Subcutaneous adipose tissue (tissue), 4 donors: ENCODE results near the gene PBXIP1. TPM values are rescaled to one million over a fixed set of nuclear protein-coding genes. Genes with fewer than 3 reads are reported as not detected.

Source experiments
- total RNA-seq, 4 donors: library from RNA; depleted of rRNA; stranded (reverse); fragments of >200 nt; gene quantifications; one replicate each; pipeline ENCODE4 v1.1.0, GENCODE V29; 2016
- TF ChIP-seq, protein P1 (sequence below): fragments of 450-650 bp; IDR thresholded peaks from one replicate; pipeline ENCODE4 v1.5.1; 2016; ENCODE audit warnings: low read depth, mild to moderate bottlenecking, control low read depth, antibody characterized with exemption, moderate library complexity

Gene PBXIP1
- total RNA-seq, 4 donors from 2014 or later: 34.9 to 177 (median 91.0) TPM

DNA sequence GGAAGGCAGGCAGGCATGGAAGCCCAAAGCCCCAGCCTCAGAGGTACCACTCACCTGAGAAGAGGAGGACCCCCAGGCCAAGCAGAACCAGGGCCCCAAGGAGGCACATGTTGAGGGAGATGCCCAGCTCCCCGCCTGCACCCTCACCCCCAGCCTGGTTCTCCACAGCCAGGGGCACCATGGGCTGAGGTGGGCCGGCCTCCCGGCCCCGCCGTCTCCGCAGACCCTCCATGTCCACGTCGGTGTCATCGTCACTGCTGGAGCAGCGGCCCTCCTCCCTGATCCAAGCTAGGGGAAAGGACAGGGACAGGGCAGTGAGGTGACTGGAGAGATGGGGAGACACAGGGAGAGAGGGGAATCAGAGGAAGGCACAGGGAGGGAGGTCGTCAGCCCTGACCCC is 7.8 kb downstream of the PBXIP1 start:
- TF ChIP-seq, protein P1, sequence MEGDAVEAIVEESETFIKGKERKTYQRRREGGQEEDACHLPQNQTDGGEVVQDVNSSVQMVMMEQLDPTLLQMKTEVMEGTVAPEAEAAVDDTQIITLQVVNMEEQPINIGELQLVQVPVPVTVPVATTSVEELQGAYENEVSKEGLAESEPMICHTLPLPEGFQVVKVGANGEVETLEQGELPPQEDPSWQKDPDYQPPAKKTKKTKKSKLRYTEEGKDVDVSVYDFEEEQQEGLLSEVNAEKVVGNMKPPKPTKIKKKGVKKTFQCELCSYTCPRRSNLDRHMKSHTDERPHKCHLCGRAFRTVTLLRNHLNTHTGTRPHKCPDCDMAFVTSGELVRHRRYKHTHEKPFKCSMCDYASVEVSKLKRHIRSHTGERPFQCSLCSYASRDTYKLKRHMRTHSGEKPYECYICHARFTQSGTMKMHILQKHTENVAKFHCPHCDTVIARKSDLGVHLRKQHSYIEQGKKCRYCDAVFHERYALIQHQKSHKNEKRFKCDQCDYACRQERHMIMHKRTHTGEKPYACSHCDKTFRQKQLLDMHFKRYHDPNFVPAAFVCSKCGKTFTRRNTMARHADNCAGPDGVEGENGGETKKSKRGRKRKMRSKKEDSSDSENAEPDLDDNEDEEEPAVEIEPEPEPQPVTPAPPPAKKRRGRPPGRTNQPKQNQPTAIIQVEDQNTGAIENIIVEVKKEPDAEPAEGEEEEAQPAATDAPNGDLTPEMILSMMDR: no peak

DNA sequence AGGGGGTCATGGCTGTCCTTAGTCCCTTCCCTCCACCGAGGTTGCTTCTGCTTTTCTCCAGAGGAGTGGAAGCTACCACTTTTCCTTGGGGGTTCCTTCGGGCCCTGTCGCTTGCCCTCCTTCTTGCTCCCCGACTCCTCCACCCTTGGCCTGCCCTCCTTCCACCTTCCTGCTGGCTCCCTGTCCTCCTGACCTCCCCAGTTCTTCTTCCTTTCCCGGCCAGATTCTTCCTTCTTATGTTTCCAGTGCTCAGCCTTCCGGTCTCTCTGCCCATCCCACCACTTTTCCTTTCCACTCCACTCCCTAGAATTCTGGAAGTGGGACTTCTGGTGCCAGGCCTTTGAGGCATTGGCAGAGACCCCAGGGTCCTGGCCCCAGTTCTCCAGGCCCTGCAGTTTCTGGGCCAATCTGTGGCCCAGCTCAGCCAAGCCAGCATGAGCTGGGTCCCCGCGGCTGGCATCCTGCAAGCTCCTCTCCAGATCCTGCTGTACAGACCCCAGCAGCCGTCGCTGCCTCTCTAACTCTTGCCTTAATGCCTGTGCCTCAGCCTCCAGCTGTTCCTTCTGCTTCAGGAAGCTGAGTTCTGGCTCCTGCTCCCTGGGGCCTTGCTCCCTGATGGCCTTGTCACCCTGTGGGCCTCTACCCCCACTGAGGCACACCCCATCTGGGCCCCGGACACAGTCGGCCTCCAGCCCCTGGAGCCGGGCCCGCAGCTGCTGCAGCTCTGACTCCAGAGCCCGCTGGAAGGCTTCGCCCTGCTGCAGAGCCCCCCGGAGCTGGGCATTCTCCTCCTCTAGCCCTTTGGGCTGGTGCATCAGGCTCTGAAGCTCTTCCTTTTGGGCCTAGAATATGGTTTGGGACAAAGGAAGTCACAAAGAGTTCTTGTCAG is 9.7 kb downstream of the PBXIP1 start:
- TF ChIP-seq, protein P1: no peak

GRCh38 chr1:154945160-154945961 is 10.5 kb downstream of the PBXIP1 start:
- TF ChIP-seq, protein P1: no peak

GRCh38 chr1:154944401-154945159 is 11.3 kb downstream of the PBXIP1 start:
- TF ChIP-seq, protein P1: no peak

GRCh38 chr1:154943649-154944400 is 12.1 kb downstream of the PBXIP1 start:
- TF ChIP-seq, protein P1: no peak

- TF ChIP-seq, protein P1: no peak
These were observed 14.4 kb downstream of the PBXIP1 start for GRCh38 chr1:154941333-154942013.
